ENCODE measurements around the gene LRMDA. TPM values are rescaled to one million over a fixed set of nuclear protein-coding genes. Genes with fewer than 3 reads are reported as not detected.

The LRMDA gene
- total and polyA plus RNA-seq, 2 of the 4 experiments (the other 2 are of a cell fraction), result 0.07 TPM; not detected in 1

DNA sequence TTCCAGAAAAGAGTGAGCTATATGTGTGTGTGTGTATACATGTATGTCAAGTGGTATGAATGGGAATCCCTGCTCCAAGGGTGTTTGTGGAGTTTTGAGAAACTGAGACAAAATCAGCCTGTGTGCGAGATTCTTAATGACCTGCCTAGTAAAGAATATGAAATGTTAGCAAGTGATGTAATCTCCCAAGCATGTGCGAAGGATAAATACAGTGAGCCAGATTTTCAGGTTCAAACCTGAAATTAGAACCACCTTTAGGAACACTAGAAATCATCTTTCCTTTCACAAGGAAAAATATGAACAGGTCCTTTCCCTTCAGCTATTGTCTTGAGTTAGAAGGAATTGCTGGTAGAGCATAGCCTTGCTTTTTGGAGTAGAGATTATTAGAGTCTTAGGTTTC lies 457.6 kb downstream of the LRMDA start:
- no peaks in the 10 kb centered on the region for H3K36me3 ChIP-seq (ENCODE audit: control insufficient read depth, insufficient read depth, low read length)
- H2BK5ac ChIP-seq (ENCODE audit: low read depth, low read length, poor library complexity, severe bottlenecking), result no peak overlapping the region
- no peak overlapping the region for H2BK120ac ChIP-seq (ENCODE audit: low read depth, low read length)
- H2BK15ac ChIP-seq (ENCODE audit: low read depth, low read length), result no peak overlapping the region
- DNase-seq (no peak), ATAC-seq (ENCODE audit: low read depth) (no peak)
- H4K91ac ChIP-seq (ENCODE audit: insufficient read depth, low read depth, low read length), result no peak overlapping the region
- H2AK9ac ChIP-seq (replicated peaks; ENCODE audit: low read depth, low read length, poor library complexity), result no peak overlapping the region
- H3K9ac ChIP-seq (ENCODE audit: low read depth, low read length), result no peak overlapping the region
- H4K8ac ChIP-seq (ENCODE audit: low read depth in 2 of 2, low read length in 2 of 2), result no peak overlapping the region
- no peak overlapping the region for H2AK5ac ChIP-seq (ENCODE audit: low read depth, low read length)
- no peak overlapping the region for H3K18ac ChIP-seq (ENCODE audit: low read depth, low read length)
- H3K9me1 ChIP-seq (ENCODE audit: insufficient read depth, low read length), result no peaks in the 10 kb centered on the region
- CTCF ChIA-PET, result interaction anchor here (0.5 kb wide), 1 partner anchor 323 kb away, joined by 3 read pairs; no protein-coding TSS in a partner anchor
- H3K4me3 ChIP-seq (ENCODE audit: insufficient read depth, low read depth, low read length), result no peak overlapping the region
- H3K14ac ChIP-seq (replicated peaks; ENCODE audit: low read depth, low read length), result no peak overlapping the region
- no peak overlapping the region for H4K5ac ChIP-seq (ENCODE audit: low read depth, low read length)
- dilution Hi-C loops (cut with HindIII; ENCODE audit: low sequenced_read_pairs, unreplicated experiment) (no loop called here), in situ Hi-C loops (cut with MboI; ENCODE audit: low sequenced_read_pairs) (no loop called here), intact Hi-C loops (cut with micrococcal nuclease) (no loop called here)
- H3K9me3 ChIP-seq (ENCODE audit: control insufficient read depth, insufficient read depth, low read length), result no peaks in the 10 kb centered on the region
- H3K4ac ChIP-seq (ENCODE audit: low read depth, low read length), result no peak overlapping the region
- H4K20me1 ChIP-seq (ENCODE audit: insufficient read depth, low read length), result no peaks in the 10 kb centered on the region
- no peaks in the 10 kb centered on the region for H3K79me1 ChIP-seq (ENCODE audit: low read depth in 1 of 2, low read length in 2 of 2)
- no peak overlapping the region for H3K4me2 ChIP-seq (ENCODE audit: low read depth, low read length)
- 60% methylated on average over 1 of the region's 2 CpGs; no CpG with 5 or more reads in 1 of the 2 experiments for WGBS, 2 experiments (ENCODE audit: extremely low coverage in 2 of 2, insufficient read length in 1 of 2)
- TF ChIP-seq RCOR1 (IDR thresholded peaks at IDR 0.05; ENCODE audit: insufficient replicate concordance, low read length), result no peak
- TF ChIP-seq, protein P1, sequence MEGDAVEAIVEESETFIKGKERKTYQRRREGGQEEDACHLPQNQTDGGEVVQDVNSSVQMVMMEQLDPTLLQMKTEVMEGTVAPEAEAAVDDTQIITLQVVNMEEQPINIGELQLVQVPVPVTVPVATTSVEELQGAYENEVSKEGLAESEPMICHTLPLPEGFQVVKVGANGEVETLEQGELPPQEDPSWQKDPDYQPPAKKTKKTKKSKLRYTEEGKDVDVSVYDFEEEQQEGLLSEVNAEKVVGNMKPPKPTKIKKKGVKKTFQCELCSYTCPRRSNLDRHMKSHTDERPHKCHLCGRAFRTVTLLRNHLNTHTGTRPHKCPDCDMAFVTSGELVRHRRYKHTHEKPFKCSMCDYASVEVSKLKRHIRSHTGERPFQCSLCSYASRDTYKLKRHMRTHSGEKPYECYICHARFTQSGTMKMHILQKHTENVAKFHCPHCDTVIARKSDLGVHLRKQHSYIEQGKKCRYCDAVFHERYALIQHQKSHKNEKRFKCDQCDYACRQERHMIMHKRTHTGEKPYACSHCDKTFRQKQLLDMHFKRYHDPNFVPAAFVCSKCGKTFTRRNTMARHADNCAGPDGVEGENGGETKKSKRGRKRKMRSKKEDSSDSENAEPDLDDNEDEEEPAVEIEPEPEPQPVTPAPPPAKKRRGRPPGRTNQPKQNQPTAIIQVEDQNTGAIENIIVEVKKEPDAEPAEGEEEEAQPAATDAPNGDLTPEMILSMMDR (conservative IDR thresholded peaks at IDR 0.05; ENCODE audit: low read depth, low read length), result no peak
- no peak for TF ChIP-seq RFX5 (IDR thresholded peaks at IDR 0.05; ENCODE audit: low read depth, low read length)
- TF ChIP-seq CEBPB (IDR thresholded peaks at IDR 0.05; ENCODE audit: low read depth, low read length), result no peak
- no peak for TF ChIP-seq RAD21 (IDR thresholded peaks at IDR 0.05; ENCODE audit: low read length)
- no peak for TF ChIP-seq BHLHE40 (IDR thresholded peaks at IDR 0.05; ENCODE audit: low read depth, low read length)
- no peak for TF ChIP-seq SMC3 (IDR thresholded peaks at IDR 0.05; ENCODE audit: low read depth, low read length)
- no peak overlapping the region for H3K56ac ChIP-seq (ENCODE audit: extremely low read depth, insufficient read depth, low read length)
- no peak overlapping the region for H2BK20ac ChIP-seq (ENCODE audit: low read depth, low read length)
- no peak overlapping the region for H3K23ac ChIP-seq (ENCODE audit: low read depth, low read length)
- no peak overlapping the region for H2AFZ ChIP-seq (replicated peaks; ENCODE audit: low read length, poor library complexity)
- no peaks in the 10 kb centered on the region for H3K4me1 ChIP-seq (ENCODE audit: control insufficient read depth, insufficient read depth, low read length)
- no TSS peak for BruUV-seq (replicated peaks)
- no peaks in the 10 kb centered on the region; the same call in 1 of the 2 replicates for H3K27me3 ChIP-seq (ENCODE audit: control insufficient read depth, insufficient read depth, low read length)
- POLR2A ChIA-PET (ENCODE audit: unreplicated experiment), result no interaction called here
- H3K27ac ChIP-seq (ENCODE audit: insufficient read depth, low read length), result no peak overlapping the region

Measured in IMR-90 (cell line).